ENCODE results near the gene MAML3. TPM values are rescaled to one million over a fixed set of nuclear protein-coding genes. Genes with fewer than 3 reads are reported as not detected.

The MAML3 gene
- total and polyA plus RNA-seq, 2 experiments from 2014 or later: 1.7 to 6.5 TPM

- no peaks in the 10 kb centered on the region for H4K20me1 ChIP-seq (replicated peaks; ENCODE audit: insufficient read depth)
- H3K4me3 ChIP-seq: no peak overlapping the region
- Mint-ChIP-seq H3K4me1 (peaks cover 2% of the 10 kb centered on the region; the same call in 1 of the 3 replicates), H3K9me3 (no peaks in the 10 kb centered on the region), H3K4me3 (no peak overlapping the region), H3K36me3 (ENCODE audit: low read depth) (no peaks in the 10 kb centered on the region), H3K27me3 (ENCODE audit: insufficient read depth, low read depth, poor library complexity) (no peaks in the 10 kb centered on the region), H3K27ac (no peak overlapping the region)
- no peaks in the 10 kb centered on the region for H3F3A ChIP-seq (replicated peaks; ENCODE audit: low read depth)
- H3K27ac ChIP-seq (ENCODE audit: low read depth): no peak overlapping the region
- H2AFZ ChIP-seq: no peak overlapping the region
- H3K27me3 ChIP-seq (ENCODE audit: insufficient read depth): no peaks in the 10 kb centered on the region
- TF ChIP-seq ZNF331 (CRISPR knock-in tag; IDR thresholded peaks at IDR 0.05; ENCODE audit: low read depth) (no peak), JUNB (IDR thresholded peaks at IDR 0.05; ENCODE audit: unreplicated experiment) (no peak), CTCF (conservative IDR thresholded peaks at IDR 0.05; ENCODE audit: low read depth in 2 of 2) (no peak), REST (IDR thresholded peaks at IDR 0.05; ENCODE audit: unreplicated experiment) (no peak), ZNF114 (CRISPR knock-in tag; IDR thresholded peaks at IDR 0.05) (no peak), STAT1 (IDR thresholded peaks at IDR 0.05; ENCODE audit: unreplicated experiment) (no peak), EZH2phosphoT487 (IDR thresholded peaks at IDR 0.05; ENCODE audit: unreplicated experiment) (no peak), NANOG (IDR thresholded peaks at IDR 0.05; ENCODE audit: borderline replicate concordance) (no peak), POLR2AphosphoS5 (IDR thresholded peaks at IDR 0.05; ENCODE audit: low read depth) (no peak), CREB1 (CRISPR knock-in tag; IDR thresholded peaks at IDR 0.05; ENCODE audit: low read depth) (no peak), EZH2 (IDR thresholded peaks at IDR 0.05; ENCODE audit: low read depth, unreplicated experiment) (no peak)
- TF ChIP-seq, protein P1, sequence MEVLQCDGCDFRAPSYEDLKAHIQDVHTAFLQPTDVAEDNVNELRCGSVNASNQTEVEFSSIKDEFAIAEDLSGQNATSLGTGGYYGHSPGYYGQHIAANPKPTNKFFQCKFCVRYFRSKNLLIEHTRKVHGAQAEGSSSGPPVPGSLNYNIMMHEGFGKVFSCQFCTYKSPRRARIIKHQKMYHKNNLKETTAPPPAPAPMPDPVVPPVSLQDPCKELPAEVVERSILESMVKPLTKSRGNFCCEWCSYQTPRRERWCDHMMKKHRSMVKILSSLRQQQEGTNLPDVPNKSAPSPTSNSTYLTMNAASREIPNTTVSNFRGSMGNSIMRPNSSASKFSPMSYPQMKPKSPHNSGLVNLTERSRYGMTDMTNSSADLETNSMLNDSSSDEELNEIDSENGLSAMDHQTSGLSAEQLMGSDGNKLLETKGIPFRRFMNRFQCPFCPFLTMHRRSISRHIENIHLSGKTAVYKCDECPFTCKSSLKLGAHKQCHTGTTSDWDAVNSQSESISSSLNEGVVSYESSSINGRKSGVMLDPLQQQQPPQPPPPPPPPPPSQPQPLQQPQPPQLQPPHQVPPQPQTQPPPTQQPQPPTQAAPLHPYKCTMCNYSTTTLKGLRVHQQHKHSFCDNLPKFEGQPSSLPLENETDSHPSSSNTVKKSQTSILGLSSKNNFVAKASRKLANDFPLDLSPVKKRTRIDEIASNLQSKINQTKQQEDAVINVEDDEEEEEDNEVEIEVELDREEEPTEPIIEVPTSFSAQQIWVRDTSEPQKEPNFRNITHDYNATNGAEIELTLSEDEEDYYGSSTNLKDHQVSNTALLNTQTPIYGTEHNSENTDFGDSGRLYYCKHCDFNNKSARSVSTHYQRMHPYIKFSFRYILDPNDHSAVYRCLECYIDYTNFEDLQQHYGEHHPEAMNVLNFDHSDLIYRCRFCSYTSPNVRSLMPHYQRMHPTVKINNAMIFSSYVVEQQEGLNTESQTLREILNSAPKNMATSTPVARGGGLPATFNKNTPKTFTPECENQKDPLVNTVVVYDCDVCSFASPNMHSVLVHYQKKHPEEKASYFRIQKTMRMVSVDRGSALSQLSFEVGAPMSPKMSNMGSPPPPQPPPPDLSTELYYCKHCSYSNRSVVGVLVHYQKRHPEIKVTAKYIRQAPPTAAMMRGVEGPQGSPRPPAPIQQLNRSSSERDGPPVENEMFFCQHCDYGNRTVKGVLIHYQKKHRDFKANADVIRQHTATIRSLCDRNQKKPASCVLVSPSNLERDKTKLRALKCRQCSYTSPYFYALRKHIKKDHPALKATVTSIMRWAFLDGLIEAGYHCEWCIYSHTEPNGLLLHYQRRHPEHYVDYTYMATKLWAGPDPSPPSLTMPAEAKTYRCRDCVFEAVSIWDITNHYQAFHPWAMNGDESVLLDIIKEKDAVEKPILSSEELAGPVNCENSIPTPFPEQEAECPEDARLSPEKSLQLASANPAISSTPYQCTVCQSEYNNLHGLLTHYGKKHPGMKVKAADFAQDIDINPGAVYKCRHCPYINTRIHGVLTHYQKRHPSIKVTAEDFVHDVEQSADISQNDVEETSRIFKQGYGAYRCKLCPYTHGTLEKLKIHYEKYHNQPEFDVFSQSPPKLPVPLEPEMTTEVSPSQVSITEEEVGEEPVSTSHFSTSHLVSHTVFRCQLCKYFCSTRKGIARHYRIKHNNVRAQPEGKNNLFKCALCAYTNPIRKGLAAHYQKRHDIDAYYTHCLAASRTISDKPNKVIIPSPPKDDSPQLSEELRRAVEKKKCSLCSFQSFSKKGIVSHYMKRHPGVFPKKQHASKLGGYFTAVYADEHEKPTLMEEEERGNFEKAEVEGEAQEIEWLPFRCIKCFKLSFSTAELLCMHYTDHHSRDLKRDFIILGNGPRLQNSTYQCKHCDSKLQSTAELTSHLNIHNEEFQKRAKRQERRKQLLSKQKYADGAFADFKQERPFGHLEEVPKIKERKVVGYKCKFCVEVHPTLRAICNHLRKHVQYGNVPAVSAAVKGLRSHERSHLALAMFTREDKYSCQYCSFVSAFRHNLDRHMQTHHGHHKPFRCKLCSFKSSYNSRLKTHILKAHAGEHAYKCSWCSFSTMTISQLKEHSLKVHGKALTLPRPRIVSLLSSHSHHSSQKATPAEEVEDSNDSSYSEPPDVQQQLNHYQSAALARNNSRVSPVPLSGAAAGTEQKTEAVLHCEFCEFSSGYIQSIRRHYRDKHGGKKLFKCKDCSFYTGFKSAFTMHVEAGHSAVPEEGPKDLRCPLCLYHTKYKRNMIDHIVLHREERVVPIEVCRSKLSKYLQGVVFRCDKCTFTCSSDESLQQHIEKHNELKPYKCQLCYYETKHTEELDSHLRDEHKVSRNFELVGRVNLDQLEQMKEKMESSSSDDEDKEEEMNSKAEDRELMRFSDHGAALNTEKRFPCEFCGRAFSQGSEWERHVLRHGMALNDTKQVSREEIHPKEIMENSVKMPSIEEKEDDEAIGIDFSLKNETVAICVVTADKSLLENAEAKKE (CRISPR knock-in tag; IDR thresholded peaks at IDR 0.05): no peak
- TF ChIP-seq, protein P2, sequence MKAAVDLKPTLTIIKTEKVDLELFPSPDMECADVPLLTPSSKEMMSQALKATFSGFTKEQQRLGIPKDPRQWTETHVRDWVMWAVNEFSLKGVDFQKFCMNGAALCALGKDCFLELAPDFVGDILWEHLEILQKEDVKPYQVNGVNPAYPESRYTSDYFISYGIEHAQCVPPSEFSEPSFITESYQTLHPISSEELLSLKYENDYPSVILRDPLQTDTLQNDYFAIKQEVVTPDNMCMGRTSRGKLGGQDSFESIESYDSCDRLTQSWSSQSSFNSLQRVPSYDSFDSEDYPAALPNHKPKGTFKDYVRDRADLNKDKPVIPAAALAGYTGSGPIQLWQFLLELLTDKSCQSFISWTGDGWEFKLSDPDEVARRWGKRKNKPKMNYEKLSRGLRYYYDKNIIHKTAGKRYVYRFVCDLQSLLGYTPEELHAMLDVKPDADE (IDR thresholded peaks at IDR 0.05): no peak
- ATAC-seq: no peak
- DNase-seq (ENCODE audit: low spot score): no peak
- no peaks in the 10 kb centered on the region for H3K36me3 ChIP-seq (ENCODE audit: insufficient read depth)
- H3K4me2 ChIP-seq: no peak overlapping the region
- H3K9me2 ChIP-seq (ENCODE audit: insufficient read depth): no peaks in the 10 kb centered on the region
- no peaks in the 10 kb centered on the region for H3K4me1 ChIP-seq (ENCODE audit: insufficient read depth)
- no peaks in the 10 kb centered on the region for H3K79me2 ChIP-seq (replicated peaks; ENCODE audit: insufficient read depth)
Measured at GRCh38 chr4:140105436-140105835, 48.5 kb downstream of the MAML3 start.
